ENCODE data around the gene BTF3L4.
A peak's percentile ranks its signal among the peaks of the same experiment; 100 is the strongest.

BTF3L4 gene

GRCh38 chr1:52127181-52128180 is 71.4 kb downstream of the BTF3L4 start:
- DNase-seq, result peak; percentile 81

GRCh38 chr1:52139817-52140540 is 83.9 kb downstream of the BTF3L4 start:
- no peak for DNase-seq
